Spleen (tissue), 11 donors: ENCODE measurements around the gene PTPRE. TPM values are rescaled to one million over a fixed set of nuclear protein-coding genes. Genes with fewer than 3 reads are reported as not detected.

Experiments
- DNase-seq: peaks from one replicate; pipeline ENCODE4 v3.0.0-alpha.2; 2020
- H3K27ac ChIP-seq, 8 donors: fragments of 200-600 bp; sonication (generic) in 7 of 8; 1 replicate in 4 of 8; 2 replicates in 4 of 8; pipeline versions ENCODE4 v1.5.0 to v1.8.0; 2016 to 2021; ENCODE audit warnings: inconsistent platforms in 4 of 8, mild to moderate bottlenecking in 4 of 8, moderate library complexity in 1 of 8
- H3K27me3 ChIP-seq, 7 donors: fragments of 200-600 bp; sonication (generic) in 6 of 7; replicated peaks in 1 of 7; 1 replicate in 4 of 7; 2 replicates in 3 of 7; pipeline versions ENCODE4 v1.5.0 to v1.8.0; 2016 to 2021; ENCODE audit warnings: inconsistent platforms in 3 of 7, mild to moderate bottlenecking in 1 of 7
- H3K36me3 ChIP-seq, 6 donors: fragments of 200-600 bp; sonication (generic) in 5 of 6; 1 replicate in 4 of 6; 2 replicates in 2 of 6; pipeline versions ENCODE4 v1.5.0 to v1.8.0; 2016 to 2021; ENCODE audit warnings: inconsistent platforms in 2 of 6
- H3K4me1 ChIP-seq, 6 donors: fragments of 200-600 bp; sonication (generic) in 5 of 6; 1 replicate in 3 of 6; 2 replicates in 3 of 6; pipeline versions ENCODE4 v1.5.0 to v1.8.0; 2016 to 2021; ENCODE audit warnings: inconsistent platforms in 3 of 6
- H3K4me3 ChIP-seq, 8 donors: fragments of 200-600 bp; sonication (generic) in 7 of 8; 1 replicate in 4 of 8; 2 replicates in 4 of 8; pipeline versions ENCODE4 v1.5.0 to v1.8.0; 2016 to 2021; ENCODE audit warnings: inconsistent platforms in 4 of 8, mild to moderate bottlenecking in 4 of 8, moderate library complexity in 2 of 8
- H3K9me3 ChIP-seq, 8 donors: fragments of 200-600 bp; sonication (generic) in 7 of 8; 1 replicate in 4 of 8; 2 replicates in 4 of 8; pipeline versions ENCODE4 v1.5.0 to v1.8.0; 2016 to 2021; ENCODE audit warnings: inconsistent platforms in 4 of 8
- POLR2A ChIP-seq, 3 donors: fragments of 450-650 bp; IDR thresholded peaks; one replicate each; pipeline ENCODE4 v1.5.1; 2017; ENCODE audit warnings: antibody characterized with exemption in 3 of 3, mild to moderate bottlenecking in 1 of 3
- POLR2AphosphoS5 ChIP-seq, 3 donors: sonication (generic); formaldehyde crosslinking; IDR thresholded peaks; one replicate each; pipeline ENCODE4 v1.5.1; 2017; ENCODE audit warnings: antibody characterized with exemption in 3 of 3
- WGBS, 5 donors: extraction: QIAGEN DNeasy Blood & Tissue Kit in 3 of 5; methylation state at CpG; one replicate each; pipeline versions ENCODE4 v1.1.5 to v1.1.7; 2013 to 2018; 5-methylcytosine and 5-hydroxymethylcytosine counted together
- intact Hi-C: fragments of 100-400 bp; cut with DNase I; formaldehyde crosslinking; loops from one replicate; pipeline ENCODE4 v1.15.0; 2023; ENCODE audit warnings: low total_unique reads
- polyA plus RNA-seq, 3 donors: library from polyadenylated mRNA; stranded (reverse); fragments of 200-250 nt; gene quantifications; one replicate each; pipeline ENCODE4 v1.2.1, GENCODE V29; 2013
- total RNA-seq, 7 donors: library from RNA; depleted of rRNA in 3 of 7; stranded (reverse); fragments of >200 nt in 3 of 7; fragmentation: NEBNext Ultra II Directional in 4 of 7; extraction: Animal tissue kit (Norgen Biotek cat#: 25700) in 4 of 7; gene quantifications; one replicate each; pipeline versions ENCODE4 v1.1.0 to v1.2.1, GENCODE V29; 2016 to 2021
- TF ChIP-seq, protein P1 (sequence below), 11 experiments: fragments of 200-600 bp in 7 of 11; fragments of 450-650 bp in 4 of 11; sonication (generic) in 4 of 11; IDR thresholded peaks in 8 of 11; conservative IDR thresholded peaks in 3 of 11; 1 replicate in 7 of 11; 2 replicates in 4 of 11; pipeline versions ENCODE4 v1.4.0 to v1.8.0; 2016 to 2021; ENCODE audit warnings: antibody characterized with exemption in 11 of 11, inconsistent platforms in 4 of 11, mild to moderate bottlenecking in 1 of 11
- donor health status: healthy with polysubstance abuse.
- donor health status: DM: no; HTN: no; CAD: no; lungs with moderate emphysema.
- donor health status: DM: no; HTN: no; CAD: no.
- donor health status: Bipolar disorder and iron deficiency.
- donor health status: healthy.
- donor health status: DM: no; HTN: no; CAD: no.
- donor health status: DM: yes; HTN: yes; CAD: no.

The PTPRE gene
- total and polyA plus RNA-seq, 10 donors: 6.2 to 133 (median 70.2) TPM

- Histone ChIP-seq H3K9me3 (no peaks in the 10 kb centered on the region), H3K36me3 (no peaks in the 10 kb centered on the region), H3K27me3 (peaks cover 0 to 5% (median 0%) of the 10 kb centered on the region in 7 donors), H3K4me1 (peaks cover 0 to 25% (median 6%) of the 10 kb centered on the region in 6 donors), H3K27ac (peak overlapping the region in 3 of 8 donors; percentile 47 to 69 (median 58)), H3K4me3 (no peak overlapping the region)
- intact Hi-C loops: no loop called here
- TF ChIP-seq POLR2AphosphoS5 (IDR thresholded peaks at IDR 0.05) (no peak), POLR2A (IDR thresholded peaks at IDR 0.05) (no peak)
- TF ChIP-seq, protein P1, sequence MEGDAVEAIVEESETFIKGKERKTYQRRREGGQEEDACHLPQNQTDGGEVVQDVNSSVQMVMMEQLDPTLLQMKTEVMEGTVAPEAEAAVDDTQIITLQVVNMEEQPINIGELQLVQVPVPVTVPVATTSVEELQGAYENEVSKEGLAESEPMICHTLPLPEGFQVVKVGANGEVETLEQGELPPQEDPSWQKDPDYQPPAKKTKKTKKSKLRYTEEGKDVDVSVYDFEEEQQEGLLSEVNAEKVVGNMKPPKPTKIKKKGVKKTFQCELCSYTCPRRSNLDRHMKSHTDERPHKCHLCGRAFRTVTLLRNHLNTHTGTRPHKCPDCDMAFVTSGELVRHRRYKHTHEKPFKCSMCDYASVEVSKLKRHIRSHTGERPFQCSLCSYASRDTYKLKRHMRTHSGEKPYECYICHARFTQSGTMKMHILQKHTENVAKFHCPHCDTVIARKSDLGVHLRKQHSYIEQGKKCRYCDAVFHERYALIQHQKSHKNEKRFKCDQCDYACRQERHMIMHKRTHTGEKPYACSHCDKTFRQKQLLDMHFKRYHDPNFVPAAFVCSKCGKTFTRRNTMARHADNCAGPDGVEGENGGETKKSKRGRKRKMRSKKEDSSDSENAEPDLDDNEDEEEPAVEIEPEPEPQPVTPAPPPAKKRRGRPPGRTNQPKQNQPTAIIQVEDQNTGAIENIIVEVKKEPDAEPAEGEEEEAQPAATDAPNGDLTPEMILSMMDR (IDR thresholded peaks at IDR 0.05 in 8 of 11, conservative IDR thresholded peaks at IDR 0.05 in 3 of 11): no peak
- WGBS, 5 donors: 23 to 50% (median 41%) methylated on average over 3 of the region's 3 CpGs
- no peak for DNase-seq
These were observed 16.7 kb upstream of the PTPRE start for GRCh38 chr10:127890216-127890615.

GRCh38 chr10:127890832-127891334 lies 16.0 kb upstream of the PTPRE start:
- TF ChIP-seq, protein P1 (IDR thresholded peaks at IDR 0.05 in 8 of 11, conservative IDR thresholded peaks at IDR 0.05 in 3 of 11): no peak
- TF ChIP-seq POLR2AphosphoS5 (IDR thresholded peaks at IDR 0.05) (no peak), POLR2A (IDR thresholded peaks at IDR 0.05) (no peak)
- intact Hi-C loops: no loop called here
- DNase-seq: no peak
- Histone ChIP-seq H3K36me3 (no peaks in the 10 kb centered on the region), H3K4me3 (no peak overlapping the region), H3K27ac (no peak overlapping the region), H3K9me3 (no peaks in the 10 kb centered on the region), H3K27me3 (peaks cover 0 to 5% (median 0%) of the 10 kb centered on the region in 7 donors), H3K4me1 (peaks cover 0 to 25% (median 6%) of the 10 kb centered on the region in 6 donors)
- WGBS, 5 donors: 79 to 98% (median 94%) methylated on average over 3 of the region's 3 CpGs

- Histone ChIP-seq H3K4me3 (no peak within 1 kb of the TSS), H3K27ac (no peak within 1 kb of the TSS), H3K9me3 (peaks cover 0 to 8% (median 5%) of the 10 kb centered on the region in 8 donors), H3K27me3 (peaks cover 0 to 4% (median 0%) of the 10 kb centered on the region in 7 donors), H3K4me1 (peaks cover 0 to 25% (median 6%) of the 10 kb centered on the region in 6 donors), H3K36me3 (no peaks in the 10 kb centered on the region)
- intact Hi-C loops: no loop called here
- TF ChIP-seq POLR2A (IDR thresholded peaks at IDR 0.05): no peak
- TF ChIP-seq, protein P1 (IDR thresholded peaks at IDR 0.05 in 8 of 11, conservative IDR thresholded peaks at IDR 0.05 in 3 of 11): peak in 1 of 11 experiments; percentile 6
- DNase-seq: no peak
These were observed 14.2 kb upstream of the PTPRE start, which contains the start of gene CLRN3 for GRCh38 chr10:127892743-127893142. CLRN3 (minus strand) TSS chr10:127892941; CDS start chr10:127892784, 157 bp downstream.

DNA sequence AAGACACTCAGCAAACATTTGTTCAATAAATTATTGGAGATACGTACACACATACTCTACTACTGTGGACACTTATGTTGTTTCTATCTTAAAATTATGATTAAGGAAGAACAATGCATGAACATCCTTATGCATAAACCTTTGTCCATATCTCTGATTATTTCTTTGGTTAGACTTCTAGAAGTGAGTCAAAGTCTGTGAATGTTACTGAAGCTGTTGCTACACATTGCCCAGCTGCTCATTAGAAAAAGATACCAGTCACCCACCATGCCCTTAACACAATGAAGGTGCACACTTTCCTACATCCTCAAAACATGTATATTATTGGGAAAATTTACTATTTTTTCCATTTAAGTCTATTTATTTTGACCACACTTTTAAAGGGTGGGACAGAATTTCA lies 12.8 kb upstream of the PTPRE start:
- intact Hi-C loops: no loop called here
- 87 to 98% (median 92%) methylated on average over 1 of the region's 1 CpG for WGBS, 5 donors
- no peaks in the 10 kb centered on the region for H3K36me3 ChIP-seq
- TF ChIP-seq POLR2AphosphoS5 (IDR thresholded peaks at IDR 0.05) (no peak), POLR2A (IDR thresholded peaks at IDR 0.05) (no peak)
- TF ChIP-seq, protein P1 (IDR thresholded peaks at IDR 0.05 in 8 of 11, conservative IDR thresholded peaks at IDR 0.05 in 3 of 11): no peak
- H3K4me1 ChIP-seq: peaks cover 0 to 18% (median 6%) of the 10 kb centered on the region in 6 donors
- DNase-seq: no peak
- no peaks in the 10 kb centered on the region for H3K27me3 ChIP-seq
- H3K27ac ChIP-seq: no peak overlapping the region
- peaks cover 0 to 8% (median 5%) of the 10 kb centered on the region in 8 donors for H3K9me3 ChIP-seq
- no peak overlapping the region for H3K4me3 ChIP-seq
